PC-3 (cell line): Measurements from ENCODE around the gene PLIN4. TPM values are rescaled to one million over a fixed set of nuclear protein-coding genes. Genes with fewer than 3 reads are reported as not detected.

Source experiments
- ATAC-seq: fragments of 200-7000 bp; cut with Tn5 transposase; 2 replicates; pipeline ENCODE4 v1.9.1; 2020; ENCODE audit warnings: mild to moderate bottlenecking, moderate library complexity
- BruUV-seq: library from RNA; stranded (reverse); fragments of 400-500 nt; replicated peaks from 2 replicates; lab custom pipeline; 2021; lab: Mats Ljungman, UMichigan
- CTCF ChIA-PET: fragments of 300-600 bp; sonication (Branson Sonifier 250); formaldehyde crosslinking; loops from one replicate; lab custom pipeline; 2022; ENCODE audit warnings: antibody characterized with exemption; lab: Charles Lee
- POLR2A ChIA-PET: fragments of 300-600 bp; sonication (Branson Sonifier 250); formaldehyde crosslinking; loops from one replicate; lab custom pipeline; 2022; ENCODE audit warnings: antibody characterized with exemption; ENCODE audit not compliant: unreplicated experiment; lab: Charles Lee
- DNase-seq: peaks from one replicate; pipeline ENCODE4 v3.0.0-alpha.2; 2015
- H2AFZ ChIP-seq: fragments of 300-600 bp; sonication (generic); 2 replicates; pipeline ENCODE4 v1.6.0; 2016; ENCODE audit warnings: antibody characterized with exemption, low read length
- H3F3A ChIP-seq: fragments of 300-600 bp; sonication (generic); one replicate; pipeline ENCODE4 v1.6.0; 2017; ENCODE audit warnings: antibody characterized with exemption, low read length, control low read depth, mild to moderate bottlenecking; ENCODE audit not compliant: unreplicated experiment
- H3K27ac ChIP-seq: fragments of 300-600 bp; sonication (generic); 2 replicates; pipeline ENCODE4 v1.5.1; 2016; ENCODE audit warnings: mild to moderate bottlenecking, low read length
- H3K27me3 ChIP-seq: fragments of 300-600 bp; sonication (generic); 2 replicates; pipeline ENCODE4 v1.6.1; 2016; ENCODE audit warnings: low read length, mixed read lengths
- H3K36me3 ChIP-seq: fragments of 300-600 bp; sonication (generic); 2 replicates; pipeline ENCODE4 v1.6.1; 2016; ENCODE audit warnings: low read depth, mixed run types, low read length, mixed read lengths
- H3K4me1 ChIP-seq: fragments of 300-600 bp; sonication (generic); 2 replicates; pipeline ENCODE4 v1.5.1; 2016; ENCODE audit warnings: low read length; ENCODE audit not compliant: insufficient read depth
- H3K4me2 ChIP-seq: fragments of 300-600 bp; sonication (generic); 2 replicates; pipeline ENCODE4 v1.6.0; 2016; ENCODE audit warnings: low read length
- H3K4me3 ChIP-seq: fragments of 300-600 bp; sonication (generic); 2 replicates; pipeline ENCODE4 v1.5.1; 2016; ENCODE audit warnings: mild to moderate bottlenecking, low read length, mixed read lengths
- H3K79me2 ChIP-seq: fragments of 300-600 bp; sonication (generic); 2 replicates; pipeline ENCODE4 v1.6.1; 2017; ENCODE audit warnings: low read length, mixed read lengths
- H3K9ac ChIP-seq: fragments of 300-600 bp; sonication (generic); 2 replicates; pipeline ENCODE4 v1.6.0; 2016; ENCODE audit warnings: mild to moderate bottlenecking, low read length
- H3K9me2 ChIP-seq: fragments of 300-600 bp; sonication (generic); replicated peaks from 2 replicates; pipeline ENCODE4 v1.6.1; 2016; ENCODE audit warnings: mixed run types, low read length, mixed read lengths
- H3K9me3 ChIP-seq: fragments of 300-600 bp; sonication (generic); 2 replicates; pipeline ENCODE4 v1.6.1; 2016; ENCODE audit warnings: low read length, mixed read lengths
- H4K20me1 ChIP-seq: fragments of 300-600 bp; sonication (generic); 2 replicates; pipeline ENCODE4 v1.6.1; 2016; ENCODE audit warnings: low read length, mixed read lengths
- CTCF ChIP-seq: fragments of 300-600 bp; sonication (generic); conservative IDR thresholded peaks from 2 replicates; pipeline ENCODE4 v1.5.1; 2017; ENCODE audit warnings: antibody characterized with exemption, low read depth, mild to moderate bottlenecking, low read length
- EZH2 ChIP-seq: fragments of 300-600 bp; sonication (generic); IDR thresholded peaks from one replicate; pipeline ENCODE4 v1.6.1; 2017; ENCODE audit warnings: antibody characterized with exemption, mild to moderate bottlenecking, low read length; ENCODE audit not compliant: unreplicated experiment
- EZH2phosphoT487 ChIP-seq: fragments of 300-600 bp; sonication (generic); IDR thresholded peaks from 2 replicates; pipeline ENCODE4 v1.6.1; 2018; ENCODE audit warnings: mild to moderate bottlenecking, antibody characterized with exemption, low read length, borderline replicate concordance
- intact Hi-C: fragments of 100-400 bp; cut with micrococcal nuclease; formaldehyde crosslinking; loops from 2 replicates; pipeline ENCODE4 v1.9.0; 2023
- total RNA-seq: library from RNA; depleted of rRNA; stranded (reverse); fragments of >200 nt; gene quantifications from 2 replicates; pipeline ENCODE4 v1.2.3, GENCODE V29; 2014

Gene PLIN4
- total RNA-seq, 1 experiment from 2014 or later = 9.1 TPM

GRCh38 chr19:4550018-4550417 is 31.7 kb upstream of the PLIN4 start:
- ChIA-PET POLR2A (no interaction called here), CTCF (no interaction called here)
- Histone ChIP-seq H3F3A (no peaks in the 10 kb centered on the region), H3K9me3 (no peaks in the 10 kb centered on the region), H3K9me2 (no peaks in the 10 kb centered on the region), H3K4me1 (no peaks in the 10 kb centered on the region), H3K9ac (no peak overlapping the region), H3K4me3 (no peak overlapping the region), H3K27ac (no peak overlapping the region), H3K4me2 (no peak overlapping the region), H3K79me2 (no peaks in the 10 kb centered on the region), H2AFZ (no peak overlapping the region), H4K20me1 (no peaks in the 10 kb centered on the region), H3K36me3 (no peaks in the 10 kb centered on the region), H3K27me3 (peaks cover 10% of the 10 kb centered on the region; the same call in 1 of the 2 replicates)
- no TSS peak for BruUV-seq
- intact Hi-C loops = no loop called here
- no peak for ATAC-seq
- DNase-seq = no peak
- no peak for TF ChIP-seq EZH2
- no peak for TF ChIP-seq CTCF
- no peak for TF ChIP-seq EZH2phosphoT487

- no TSS peak for BruUV-seq
- H3K4me3 ChIP-seq = no peak overlapping the region
- ChIA-PET POLR2A (no interaction called here), CTCF (no interaction called here)
- no peak overlapping the region for H3K27ac ChIP-seq
- H3K79me2 ChIP-seq = no peaks in the 10 kb centered on the region
- H4K20me1 ChIP-seq = no peaks in the 10 kb centered on the region
- no peaks in the 10 kb centered on the region for H3K9me3 ChIP-seq
- ATAC-seq = peak; percentile 19; the same call in 1 of the 2 replicates
- no peak overlapping the region for H2AFZ ChIP-seq
- TF ChIP-seq EZH2phosphoT487 (no peak), EZH2 (no peak), CTCF (no peak)
- H3K9me2 ChIP-seq = no peaks in the 10 kb centered on the region
- no peak overlapping the region for H3K4me2 ChIP-seq
- H3K27me3 ChIP-seq = peaks cover 10% of the 10 kb centered on the region; the same call in 1 of the 2 replicates
- H3F3A ChIP-seq = no peaks in the 10 kb centered on the region
- intact Hi-C loops = no loop called here
- no peaks in the 10 kb centered on the region for H3K36me3 ChIP-seq
- no peak overlapping the region for H3K9ac ChIP-seq
- no peaks in the 10 kb centered on the region for H3K4me1 ChIP-seq
- DNase-seq = no peak
Measured at GRCh38 chr19:4548238-4548584, 29.9 kb upstream of the PLIN4 start.

GRCh38 chr19:4547303-4548237 is 29.3 kb upstream of the PLIN4 start:
- no TSS peak for BruUV-seq
- no peaks in the 10 kb centered on the region for H4K20me1 ChIP-seq
- H3K79me2 ChIP-seq = no peaks in the 10 kb centered on the region
- no peaks in the 10 kb centered on the region for H3K9me2 ChIP-seq
- H3F3A ChIP-seq = no peaks in the 10 kb centered on the region
- H3K9me3 ChIP-seq = no peaks in the 10 kb centered on the region
- intact Hi-C loops = no loop called here
- no peaks in the 10 kb centered on the region for H3K4me1 ChIP-seq
- H3K9ac ChIP-seq = no peak overlapping the region
- H3K36me3 ChIP-seq = no peaks in the 10 kb centered on the region
- CTCF ChIA-PET = interaction anchor here (0.6 to 1.0 kb wide), 2 partner anchors 22 to 143 kb away, joined by 3 to 4 read pairs; no protein-coding TSS in a partner anchor
- TF ChIP-seq EZH2phosphoT487 = no peak
- TF ChIP-seq EZH2 = no peak
- peak; percentile 71 for TF ChIP-seq CTCF
- peaks cover 10% of the 10 kb centered on the region; the same call in 1 of the 2 replicates for H3K27me3 ChIP-seq
- DNase-seq (peak; percentile 51), ATAC-seq (peak; percentile 73)
- H2AFZ ChIP-seq = no peak overlapping the region
- POLR2A ChIA-PET = interaction anchor here (0.7 kb wide), 1 partner anchor 13 kb away, joined by 5 read pairs; no protein-coding TSS in a partner anchor
- H3K4me3 ChIP-seq = no peak overlapping the region
- no peak overlapping the region for H3K4me2 ChIP-seq
- no peak overlapping the region for H3K27ac ChIP-seq
